Right hindlimb (tissue), 1 donor: ENCODE results near the gene CEP97.

ENCODE experiments used
- DNase-seq: peaks from one replicate; pipeline ENCODE4 v3.0.0-alpha.2; 2018

The CEP97 gene

DNA sequence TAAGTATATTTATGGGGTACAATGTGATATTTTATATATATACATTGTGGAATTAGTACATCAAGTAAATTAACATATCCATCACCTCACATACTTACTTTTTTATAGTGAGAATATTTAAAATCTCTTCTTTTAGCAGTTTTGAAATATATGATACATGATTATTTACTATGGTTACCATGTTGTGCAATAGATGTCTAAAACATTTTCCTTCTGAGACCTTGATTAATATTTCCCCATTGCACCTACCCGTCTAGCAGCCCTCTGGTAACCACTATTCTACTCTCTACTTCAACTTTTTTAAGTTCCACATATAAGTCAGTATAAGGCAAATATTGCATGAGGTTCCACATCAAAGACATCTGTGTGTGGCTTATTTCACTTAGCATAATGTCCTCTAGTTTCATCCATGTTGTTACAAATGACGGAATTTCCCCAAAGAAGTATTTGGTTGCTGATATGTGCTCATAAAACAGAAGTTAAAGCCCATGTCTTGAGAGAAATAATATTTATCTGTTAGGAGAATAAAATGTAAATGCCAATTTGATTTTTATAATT, 95.3 kb downstream of the CEP97 start:
- no peak for DNase-seq
